NCI-H2196 treated with DMSO at 0.1 percent for 48 hours (cell line): ENCODE results near the gene NTNG1.

Experiments
- DNase-seq: peaks from one replicate; lab custom pipeline; 2025; ENCODE audit not compliant: unreplicated experiment; lab: John Stamatoyannopoulos, UW

Gene NTNG1

GRCh38 chr1:107389410-107390396 is 248.9 kb downstream of the NTNG1 start:
- no peak for DNase-seq

DNA sequence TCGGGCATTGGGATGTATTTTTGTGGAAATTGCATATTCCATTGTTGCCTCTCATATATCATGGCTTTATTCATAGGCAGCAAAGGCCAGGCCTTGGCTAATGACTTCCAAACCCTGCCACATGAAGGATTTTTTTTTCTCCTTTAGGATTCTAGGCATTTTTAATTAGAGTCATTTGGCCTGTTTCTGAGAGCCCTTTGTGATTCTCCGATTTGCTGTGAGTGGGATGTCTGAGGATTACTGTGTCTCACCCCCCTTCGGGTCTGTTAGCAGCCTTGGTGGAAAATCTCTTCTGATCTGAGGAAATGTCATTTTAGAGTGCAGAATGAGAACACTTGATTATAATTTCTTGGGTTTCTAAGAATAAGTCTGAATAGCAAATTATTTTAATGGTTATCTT is 253.5 kb downstream of the NTNG1 start:
- no peak for DNase-seq

GRCh38 chr1:107401704-107402103 is 260.9 kb downstream of the NTNG1 start:
- DNase-seq, result no peak

DNA sequence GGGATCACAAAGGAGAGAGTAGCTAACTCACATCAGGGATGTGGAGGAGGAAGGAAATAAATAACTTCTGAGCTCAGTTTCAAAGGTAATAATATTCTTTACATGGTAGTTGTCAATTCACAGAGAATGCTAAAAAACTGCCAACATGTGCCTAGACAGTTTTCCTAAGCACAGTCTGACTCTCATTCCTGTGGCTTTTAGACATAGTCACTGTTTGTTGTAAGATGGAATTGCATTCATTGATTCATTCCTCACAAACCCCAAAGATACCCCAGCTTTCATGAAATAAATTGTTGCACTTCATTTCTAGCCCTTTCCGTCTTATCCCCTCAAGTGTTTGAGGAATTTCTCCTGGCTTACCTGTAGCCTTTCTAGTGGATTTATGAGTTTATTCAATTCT is 263.9 kb downstream of the NTNG1 start:
- DNase-seq, result no peak

GRCh38 chr1:107405236-107405635 is 264.4 kb downstream of the NTNG1 start:
- no peak for DNase-seq

- DNase-seq, result no peak
Measured at GRCh38 chr1:107407011-107407410, 266.2 kb downstream of the NTNG1 start.

- DNase-seq, result no peak
Measured at GRCh38 chr1:107413546-107413945, 272.7 kb downstream of the NTNG1 start.

- DNase-seq, result no peak
Measured at GRCh38 chr1:107413951-107414350, 273.1 kb downstream of the NTNG1 start.

GRCh38 chr1:107414550-107414949 is 273.7 kb downstream of the NTNG1 start:
- no peak for DNase-seq

- DNase-seq, result no peak
Measured at GRCh38 chr1:107415241-107415640, 274.4 kb downstream of the NTNG1 start.

- no peak for DNase-seq
Measured at GRCh38 chr1:107419003-107419402, 278.2 kb downstream of the NTNG1 start.

- DNase-seq, result no peak
Measured at GRCh38 chr1:107422901-107423300, 282.1 kb downstream of the NTNG1 start.

GRCh38 chr1:107430540-107431228 is 289.8 kb downstream of the NTNG1 start:
- no peak for DNase-seq

DNA sequence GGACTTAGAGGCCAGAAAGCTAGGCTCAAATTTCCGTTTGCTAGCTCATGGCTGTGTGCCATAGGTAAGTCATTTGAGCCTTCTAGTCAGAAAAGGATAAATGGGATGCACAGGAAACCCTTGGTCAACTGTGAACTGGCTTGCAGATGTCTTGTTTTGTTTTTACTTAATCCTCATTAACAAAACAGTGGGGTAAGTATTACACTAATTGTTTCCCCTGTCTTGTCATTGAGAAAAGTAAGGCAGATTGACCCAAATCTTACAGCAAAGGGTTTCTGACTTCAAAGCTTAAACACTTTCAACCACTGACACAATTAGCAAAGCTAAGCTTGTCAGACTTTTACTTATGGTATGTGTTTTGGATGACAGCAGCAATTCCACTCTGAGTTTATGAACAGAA is 291.3 kb downstream of the NTNG1 start:
- DNase-seq, result no peak

DNA sequence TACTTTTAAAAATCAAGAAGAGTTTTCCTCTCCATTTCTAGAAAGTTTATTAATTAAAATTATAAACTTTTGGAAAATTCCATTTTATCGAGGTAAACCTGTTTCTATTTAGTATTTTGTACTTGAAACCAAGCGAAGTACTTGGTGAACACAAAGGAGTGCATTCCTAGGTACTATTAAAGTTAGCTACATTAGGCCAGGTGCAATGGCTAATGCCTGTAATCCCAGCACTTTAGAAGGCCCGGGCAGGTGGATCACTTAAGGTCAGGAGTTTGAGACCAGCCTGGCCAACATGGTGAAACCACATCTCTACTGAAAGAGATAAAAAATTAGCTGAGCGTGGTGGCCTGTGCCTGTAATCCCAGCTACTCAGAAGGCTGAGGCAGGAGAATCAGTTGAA is 292.2 kb downstream of the NTNG1 start:
- no peak for DNase-seq

GRCh38 chr1:107433635-107434360 is 293.0 kb downstream of the NTNG1 start:
- no peak for DNase-seq

- DNase-seq, result no peak
Measured at GRCh38 chr1:107434361-107434693, 293.5 kb downstream of the NTNG1 start.

GRCh38 chr1:107436552-107437241 is 295.9 kb downstream of the NTNG1 start:
- DNase-seq, result no peak

DNA sequence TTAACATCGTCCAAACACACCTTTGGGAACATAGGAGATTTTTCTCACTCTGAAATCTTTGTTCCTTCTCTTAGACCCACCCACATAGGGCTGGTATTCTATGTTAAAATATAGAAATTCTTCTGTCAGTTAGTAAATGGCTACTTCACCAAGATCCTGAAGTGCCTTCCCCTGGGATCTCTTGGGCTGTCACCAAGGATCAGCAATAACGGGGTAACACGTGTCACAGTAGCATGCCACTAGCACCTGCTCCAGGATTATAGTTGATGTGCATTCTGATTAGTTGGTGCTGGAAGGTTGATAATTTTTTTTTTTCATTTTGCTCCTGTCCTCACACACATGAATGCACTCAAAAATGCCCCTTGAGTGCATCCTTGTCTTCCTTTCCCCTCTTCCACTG is 298.7 kb downstream of the NTNG1 start:
- no peak for DNase-seq

GRCh38 chr1:107442551-107442950 is 301.7 kb downstream of the NTNG1 start:
- DNase-seq, result no peak

- DNase-seq, result no peak
Measured at GRCh38 chr1:107443027-107443426, 302.2 kb downstream of the NTNG1 start.
